ENCODE results near the gene CDH4.

Gene CDH4

DNA sequence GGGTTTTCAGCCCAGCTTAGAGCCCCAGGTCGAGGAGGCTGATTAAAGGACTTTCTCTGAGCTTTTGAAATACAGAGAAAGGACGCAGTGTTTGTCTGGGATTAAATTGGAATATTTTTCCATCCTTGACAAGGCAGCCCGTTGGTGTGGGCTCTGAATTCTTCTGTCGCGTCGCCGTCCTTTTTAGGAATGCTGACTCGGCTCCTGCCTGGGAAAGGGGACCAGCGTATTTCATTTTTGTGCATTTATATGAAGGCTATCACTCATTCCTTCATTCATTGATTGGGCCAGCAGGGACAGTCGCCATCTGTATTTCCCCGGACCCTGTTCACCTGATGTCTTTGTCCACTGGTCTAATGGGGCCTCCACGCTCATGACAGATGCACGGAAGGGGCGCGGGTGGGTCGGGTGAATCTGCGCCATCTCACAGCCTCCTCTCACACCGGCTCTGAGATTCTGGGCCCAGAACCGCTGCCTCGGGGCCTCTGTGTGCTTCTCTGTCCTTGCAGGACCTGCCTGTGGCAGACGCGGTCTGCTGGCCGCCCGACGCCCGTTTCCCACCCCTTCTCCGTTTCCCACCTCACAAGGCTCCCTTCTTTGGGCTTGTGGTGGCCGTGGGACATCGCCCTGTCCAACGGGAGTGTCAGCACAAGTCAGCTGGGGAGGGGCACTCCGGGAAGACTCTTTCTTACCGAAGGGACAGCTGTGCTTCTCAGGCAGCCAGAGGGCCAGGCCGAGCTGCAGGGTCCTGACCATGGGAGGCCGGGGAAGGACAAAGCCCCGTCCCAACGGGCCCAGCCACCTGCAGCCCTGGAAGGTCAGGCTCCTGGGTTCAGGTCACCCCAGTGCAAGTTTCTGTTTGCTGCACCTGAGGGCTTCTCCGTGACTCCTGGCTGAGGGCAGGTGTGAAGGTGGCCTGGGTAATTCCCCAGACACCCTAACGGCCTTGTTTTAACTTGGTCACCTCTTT lies 656.3 kb downstream of the CDH4 start:
- TF ChIP-seq FOXM1 (IDR thresholded peaks at IDR 0.05; ENCODE audit: borderline replicate concordance, low read depth): no peak
- TF ChIP-seq, protein P1, sequence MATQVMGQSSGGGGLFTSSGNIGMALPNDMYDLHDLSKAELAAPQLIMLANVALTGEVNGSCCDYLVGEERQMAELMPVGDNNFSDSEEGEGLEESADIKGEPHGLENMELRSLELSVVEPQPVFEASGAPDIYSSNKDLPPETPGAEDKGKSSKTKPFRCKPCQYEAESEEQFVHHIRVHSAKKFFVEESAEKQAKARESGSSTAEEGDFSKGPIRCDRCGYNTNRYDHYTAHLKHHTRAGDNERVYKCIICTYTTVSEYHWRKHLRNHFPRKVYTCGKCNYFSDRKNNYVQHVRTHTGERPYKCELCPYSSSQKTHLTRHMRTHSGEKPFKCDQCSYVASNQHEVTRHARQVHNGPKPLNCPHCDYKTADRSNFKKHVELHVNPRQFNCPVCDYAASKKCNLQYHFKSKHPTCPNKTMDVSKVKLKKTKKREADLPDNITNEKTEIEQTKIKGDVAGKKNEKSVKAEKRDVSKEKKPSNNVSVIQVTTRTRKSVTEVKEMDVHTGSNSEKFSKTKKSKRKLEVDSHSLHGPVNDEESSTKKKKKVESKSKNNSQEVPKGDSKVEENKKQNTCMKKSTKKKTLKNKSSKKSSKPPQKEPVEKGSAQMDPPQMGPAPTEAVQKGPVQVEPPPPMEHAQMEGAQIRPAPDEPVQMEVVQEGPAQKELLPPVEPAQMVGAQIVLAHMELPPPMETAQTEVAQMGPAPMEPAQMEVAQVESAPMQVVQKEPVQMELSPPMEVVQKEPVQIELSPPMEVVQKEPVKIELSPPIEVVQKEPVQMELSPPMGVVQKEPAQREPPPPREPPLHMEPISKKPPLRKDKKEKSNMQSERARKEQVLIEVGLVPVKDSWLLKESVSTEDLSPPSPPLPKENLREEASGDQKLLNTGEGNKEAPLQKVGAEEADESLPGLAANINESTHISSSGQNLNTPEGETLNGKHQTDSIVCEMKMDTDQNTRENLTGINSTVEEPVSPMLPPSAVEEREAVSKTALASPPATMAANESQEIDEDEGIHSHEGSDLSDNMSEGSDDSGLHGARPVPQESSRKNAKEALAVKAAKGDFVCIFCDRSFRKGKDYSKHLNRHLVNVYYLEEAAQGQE (IDR thresholded peaks at IDR 0.05; ENCODE audit: low read depth): no peak
- TF ChIP-seq, protein P2, sequence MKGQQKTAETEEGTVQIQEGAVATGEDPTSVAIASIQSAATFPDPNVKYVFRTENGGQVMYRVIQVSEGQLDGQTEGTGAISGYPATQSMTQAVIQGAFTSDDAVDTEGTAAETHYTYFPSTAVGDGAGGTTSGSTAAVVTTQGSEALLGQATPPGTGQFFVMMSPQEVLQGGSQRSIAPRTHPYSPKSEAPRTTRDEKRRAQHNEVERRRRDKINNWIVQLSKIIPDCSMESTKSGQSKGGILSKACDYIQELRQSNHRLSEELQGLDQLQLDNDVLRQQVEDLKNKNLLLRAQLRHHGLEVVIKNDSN (IDR thresholded peaks at IDR 0.05): no peak
- TF ChIP-seq TAF1 (IDR thresholded peaks at IDR 0.05; ENCODE audit: low read depth): no peak
- TF ChIP-seq TEAD4 (IDR thresholded peaks at IDR 0.05): no peak
- no peak for TF ChIP-seq TCF12 (IDR thresholded peaks at IDR 0.05; ENCODE audit: low read depth)
- no peak for TF ChIP-seq NFIC (IDR thresholded peaks at IDR 0.05)
- no peak for TF ChIP-seq EP300 (IDR thresholded peaks at IDR 0.05; ENCODE audit: borderline replicate concordance)
- TF ChIP-seq ZBTB7A (IDR thresholded peaks at IDR 0.05; ENCODE audit: low read depth): no peak
- no peak for TF ChIP-seq EGR1 (IDR thresholded peaks at IDR 0.05)
- TF ChIP-seq, protein P3, sequence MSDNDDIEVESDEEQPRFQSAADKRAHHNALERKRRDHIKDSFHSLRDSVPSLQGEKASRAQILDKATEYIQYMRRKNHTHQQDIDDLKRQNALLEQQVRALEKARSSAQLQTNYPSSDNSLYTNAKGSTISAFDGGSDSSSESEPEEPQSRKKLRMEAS (IDR thresholded peaks at IDR 0.05): no peak
- no peak for TF ChIP-seq CREB1 (IDR thresholded peaks at IDR 0.05; ENCODE audit: low read depth)

DNA sequence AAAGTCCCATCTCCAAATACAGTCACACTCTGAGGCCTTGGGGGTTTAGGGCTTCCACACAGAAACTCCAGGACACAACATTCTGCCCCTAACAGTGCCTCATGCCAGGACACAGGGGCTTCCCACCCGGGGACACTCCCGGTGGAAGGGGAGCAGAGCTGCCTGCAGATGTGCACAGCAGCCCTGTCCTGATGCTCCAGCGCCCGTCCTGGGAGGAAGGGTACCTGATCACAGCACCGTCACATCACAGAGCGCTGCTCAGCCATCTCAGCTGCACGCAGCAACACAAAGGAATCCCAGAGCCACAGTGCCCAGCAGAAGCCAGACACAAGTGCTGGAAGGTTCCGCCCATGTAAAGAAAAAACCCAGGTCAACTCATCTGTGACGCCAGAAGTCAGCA lies 657.0 kb downstream of the CDH4 start:
- TF ChIP-seq EGR1 (IDR thresholded peaks at IDR 0.05): no peak
- TF ChIP-seq YY1 (IDR thresholded peaks at IDR 0.05; ENCODE audit: low read depth): no peak
- no peak for TF ChIP-seq NFIC (IDR thresholded peaks at IDR 0.05)
- no peak for TF ChIP-seq RAD21 (IDR thresholded peaks at IDR 0.05; ENCODE audit: low read depth)
- no peak for TF ChIP-seq TEAD4 (IDR thresholded peaks at IDR 0.05)
- TF ChIP-seq ZBTB7A (IDR thresholded peaks at IDR 0.05; ENCODE audit: low read depth): no peak
- no peak for TF ChIP-seq CREB1 (IDR thresholded peaks at IDR 0.05; ENCODE audit: low read depth)
- TF ChIP-seq EP300 (IDR thresholded peaks at IDR 0.05; ENCODE audit: borderline replicate concordance): no peak
- TF ChIP-seq, protein P3 (IDR thresholded peaks at IDR 0.05): no peak
- TF ChIP-seq, protein P2 (IDR thresholded peaks at IDR 0.05): no peak
- no peak for TF ChIP-seq CEBPB (IDR thresholded peaks at IDR 0.05)
- TF ChIP-seq, protein P1 (IDR thresholded peaks at IDR 0.05; ENCODE audit: low read depth): no peak

DNA sequence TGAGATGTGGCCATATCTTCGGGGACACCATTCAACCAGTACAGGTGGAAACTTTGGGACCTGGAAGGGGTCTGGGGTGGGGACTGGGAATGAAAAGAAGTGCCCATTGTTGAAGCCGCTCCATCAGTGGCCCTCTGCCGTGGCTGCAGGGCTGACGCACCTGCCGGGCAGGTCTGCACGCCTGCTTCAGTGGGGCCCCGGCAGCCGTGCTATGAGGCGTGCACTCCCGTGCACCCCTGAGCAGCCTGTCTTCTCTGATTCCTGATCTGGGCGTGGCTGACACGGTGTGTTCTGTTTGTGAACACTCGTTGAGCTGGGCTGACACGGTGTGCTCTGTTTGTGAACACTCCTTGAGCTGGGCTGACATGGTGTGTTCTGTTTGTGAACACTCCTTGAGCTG lies 657.8 kb downstream of the CDH4 start:
- TF ChIP-seq CEBPB (IDR thresholded peaks at IDR 0.05): no peak
- no peak for TF ChIP-seq CREB1 (IDR thresholded peaks at IDR 0.05; ENCODE audit: low read depth)
- TF ChIP-seq, protein P3 (IDR thresholded peaks at IDR 0.05): no peak
- no peak for TF ChIP-seq YY1 (IDR thresholded peaks at IDR 0.05; ENCODE audit: low read depth)
- TF ChIP-seq, protein P1 (IDR thresholded peaks at IDR 0.05; ENCODE audit: low read depth): no peak

DNA sequence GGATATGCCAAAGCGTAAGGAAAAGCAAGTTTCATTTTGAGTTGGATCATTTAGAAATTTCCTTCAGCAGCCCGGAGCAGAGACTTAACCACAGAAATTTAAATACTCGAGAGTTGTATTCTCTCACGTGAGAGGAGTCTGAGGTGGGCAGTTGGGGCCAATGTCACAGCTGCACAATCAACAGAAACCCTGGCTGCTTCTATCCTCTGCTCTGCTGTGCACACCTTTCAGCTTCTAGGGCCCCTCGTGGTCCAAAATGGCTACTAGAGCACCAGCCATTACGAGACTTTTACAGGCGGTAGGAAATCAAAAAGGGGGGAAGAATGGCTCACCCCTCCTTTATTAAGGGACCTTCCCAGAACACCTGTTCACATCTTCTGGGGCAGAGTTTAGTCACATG lies 659.8 kb downstream of the CDH4 start:
- TF ChIP-seq TAF1 (IDR thresholded peaks at IDR 0.05; ENCODE audit: low read depth) (no peak), EP300 (IDR thresholded peaks at IDR 0.05; ENCODE audit: borderline replicate concordance) (no peak), TEAD4 (IDR thresholded peaks at IDR 0.05) (no peak), EGR1 (IDR thresholded peaks at IDR 0.05) (no peak), NFIC (IDR thresholded peaks at IDR 0.05) (no peak), RAD21 (IDR thresholded peaks at IDR 0.05; ENCODE audit: low read depth) (no peak), ZBTB7A (IDR thresholded peaks at IDR 0.05; ENCODE audit: low read depth) (no peak)
- TF ChIP-seq, protein P1 (IDR thresholded peaks at IDR 0.05; ENCODE audit: low read depth): no peak
- TF ChIP-seq, protein P2 (IDR thresholded peaks at IDR 0.05): no peak

All from Ishikawa (cell line).